IPS-20b (cell line): Measurements from ENCODE around the gene C11orf16.
"Not testable (repeated sequence)": the region's sequence is repeated elsewhere in the genome, so short reads cannot be mapped to it uniquely, and the experiment has no call there.

Experiments used
- H3K27ac ChIP-seq: one replicate; pipeline ENCODE4 v1.5.1; 2013; ENCODE audit warnings: low read length
- H3K27me3 ChIP-seq: 2 replicates; pipeline ENCODE4 v1.6.1; 2013; ENCODE audit warnings: mild to moderate bottlenecking, low read length, inconsistent platforms; ENCODE audit not compliant: insufficient read depth
- H3K36me3 ChIP-seq: 2 replicates; pipeline ENCODE4 v1.6.1; 2013; ENCODE audit warnings: low read depth, mild to moderate bottlenecking, inconsistent platforms, low read length, moderate library complexity; ENCODE audit not compliant: insufficient read depth
- H3K4me1 ChIP-seq: 2 replicates; pipeline ENCODE4 v1.6.1; 2013; ENCODE audit warnings: mild to moderate bottlenecking, control low read depth, inconsistent platforms, low read length, moderate library complexity; ENCODE audit not compliant: insufficient read depth
- H3K4me3 ChIP-seq: 2 replicates; pipeline ENCODE4 v1.5.1; 2013; ENCODE audit warnings: mild to moderate bottlenecking, low read length, inconsistent platforms
- H3K9ac ChIP-seq: 2 replicates; pipeline ENCODE4 v1.6.1; 2013; ENCODE audit warnings: low read depth, mild to moderate bottlenecking, inconsistent platforms, low read length, moderate library complexity
- H3K9me3 ChIP-seq: 2 replicates; pipeline ENCODE4 v1.6.1; 2013; ENCODE audit warnings: mild to moderate bottlenecking, low read depth, low read length, inconsistent platforms; ENCODE audit not compliant: insufficient read depth

Gene C11orf16

DNA sequence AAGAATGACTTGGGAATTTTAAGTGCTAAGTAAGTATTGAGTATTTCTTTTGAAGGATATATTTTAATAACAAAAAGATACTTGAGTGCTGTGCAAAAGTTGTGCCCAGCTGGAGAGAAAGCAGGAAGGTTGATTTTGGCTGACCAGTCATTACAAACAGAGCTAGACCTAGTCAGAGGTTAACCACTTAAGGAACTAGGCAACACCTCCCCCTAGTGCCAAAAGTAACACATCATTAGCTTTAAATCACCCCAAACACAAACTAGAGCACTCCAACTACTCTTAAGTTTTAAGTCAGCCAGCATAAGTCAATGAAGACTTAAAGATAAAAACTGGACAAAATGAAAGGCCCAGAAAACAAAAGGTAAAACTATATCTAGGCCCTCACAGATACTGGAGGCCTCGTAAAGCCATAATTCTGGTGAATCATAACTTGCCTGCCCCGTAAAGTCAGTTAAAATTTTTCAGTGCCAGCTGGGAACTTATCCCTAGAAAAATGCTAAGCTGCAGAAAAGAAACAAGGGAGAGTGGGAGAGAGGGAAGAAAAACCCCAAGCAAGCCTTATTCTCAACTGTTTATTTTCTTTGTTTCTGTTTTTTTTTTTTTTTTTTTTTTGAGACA is 26.9 kb upstream of the C11orf16 start:
- no peaks in the 10 kb centered on the region for H3K27me3 ChIP-seq
- peaks cover 6% of the 10 kb centered on the region for H3K4me1 ChIP-seq
- H3K9me3 ChIP-seq, result no peaks in the 10 kb centered on the region; the same call in 1 of the 2 replicates
- H3K27ac ChIP-seq, result no peak overlapping the region
- no peak overlapping the region for H3K4me3 ChIP-seq
- H3K9ac ChIP-seq, result no peak overlapping the region
- peaks cover 9% of the 10 kb centered on the region; the same call in 1 of the 2 replicates for H3K36me3 ChIP-seq

DNA sequence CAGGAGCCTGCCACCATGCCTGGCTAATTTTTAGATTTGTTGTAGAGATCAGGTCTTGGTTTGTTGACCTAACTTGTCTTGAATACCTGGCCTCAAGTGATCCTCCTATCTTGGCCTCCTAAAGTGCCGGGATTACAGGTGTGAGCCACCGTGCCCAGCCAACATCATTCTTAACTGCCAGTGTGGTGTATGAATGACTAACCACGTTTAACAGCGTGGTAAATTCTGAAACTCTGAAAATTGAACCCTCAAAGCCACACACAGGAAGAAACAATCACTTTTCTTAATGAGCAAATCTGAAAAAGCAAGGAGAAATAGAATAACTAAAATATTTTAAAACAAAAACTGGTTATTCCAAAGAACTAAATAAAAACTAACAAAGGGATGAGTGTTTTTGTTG is 24.1 kb upstream of the C11orf16 start:
- no peak overlapping the region for H3K27ac ChIP-seq
- peaks cover 14% of the 10 kb centered on the region; the same call in 1 of the 2 replicates for H3K36me3 ChIP-seq
- H3K9me3 ChIP-seq, result no peaks in the 10 kb centered on the region; the same call in 1 of the 2 replicates
- no peak overlapping the region for H3K9ac ChIP-seq
- H3K27me3 ChIP-seq, result no peaks in the 10 kb centered on the region
- no peaks in the 10 kb centered on the region; the same call in 1 of the 2 replicates for H3K4me1 ChIP-seq
- no peak overlapping the region for H3K4me3 ChIP-seq

DNA sequence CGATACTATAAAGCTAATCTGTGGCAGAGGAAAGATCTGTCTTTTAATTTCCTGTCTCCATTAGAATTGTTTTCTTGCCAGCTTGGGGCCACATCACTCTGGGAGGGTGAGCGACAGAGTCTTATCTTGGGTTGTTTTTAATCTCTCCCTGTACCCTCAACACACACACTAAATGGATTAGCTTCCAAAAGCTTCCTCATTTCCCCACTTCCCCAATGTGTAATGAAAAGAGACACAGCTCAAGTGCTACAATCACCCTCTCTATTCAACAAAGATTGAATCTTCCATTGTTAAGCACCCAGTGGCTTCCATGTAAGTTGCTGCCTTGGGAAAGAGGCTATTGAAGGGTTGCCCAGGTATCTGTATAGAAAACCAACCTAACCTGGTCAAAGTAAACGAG is 16.1 kb upstream of the C11orf16 start:
- Histone ChIP-seq H3K9me3 (no peaks in the 10 kb centered on the region), H3K27ac (no peak overlapping the region), H3K4me1 (no peaks in the 10 kb centered on the region), H3K9ac (no peak overlapping the region), H3K36me3 (peaks cover 11% of the 10 kb centered on the region; the same call in 1 of the 2 replicates), H3K4me3 (no peak overlapping the region), H3K27me3 (no peaks in the 10 kb centered on the region)

DNA sequence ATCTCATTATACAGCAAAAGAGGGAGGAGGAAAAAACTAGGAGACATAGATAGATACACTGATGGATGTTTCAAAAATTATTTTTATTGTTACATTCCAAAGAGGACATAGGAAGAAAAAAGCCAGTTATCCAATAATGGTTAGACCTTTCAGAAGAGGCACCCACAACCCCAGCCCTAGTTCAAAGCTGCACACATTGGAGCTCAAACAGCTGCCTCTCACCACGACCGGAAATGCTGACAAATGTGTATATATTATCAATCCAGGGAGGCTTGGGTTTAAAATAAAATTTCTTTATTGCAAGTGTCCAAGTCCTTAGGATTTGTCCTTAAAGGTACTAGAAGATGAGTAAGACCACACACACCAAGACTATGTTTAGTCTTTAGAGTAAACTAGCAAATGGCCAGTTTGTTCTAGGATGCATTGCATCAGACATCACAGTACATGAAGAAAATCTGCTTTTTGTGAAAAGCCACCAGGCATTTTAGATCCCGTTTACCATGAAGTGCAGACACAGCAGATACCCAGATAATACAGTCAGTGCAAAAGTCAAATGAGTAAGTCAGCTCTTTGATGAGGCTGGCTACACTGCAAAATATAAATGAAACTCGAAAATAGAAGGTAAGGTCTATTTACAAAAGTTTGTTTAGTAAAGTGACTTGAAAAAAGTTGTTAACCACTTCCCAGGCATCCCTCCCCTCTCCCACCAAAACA is 14.6 kb upstream of the C11orf16 start:
- H3K9ac ChIP-seq, result no peak overlapping the region
- no peaks in the 10 kb centered on the region for H3K27me3 ChIP-seq
- H3K4me3 ChIP-seq, result no peak overlapping the region
- H3K4me1 ChIP-seq, result no peaks in the 10 kb centered on the region
- no peak overlapping the region for H3K27ac ChIP-seq
- no peaks in the 10 kb centered on the region for H3K9me3 ChIP-seq
- peaks cover 11% of the 10 kb centered on the region; the same call in 1 of the 2 replicates for H3K36me3 ChIP-seq

DNA sequence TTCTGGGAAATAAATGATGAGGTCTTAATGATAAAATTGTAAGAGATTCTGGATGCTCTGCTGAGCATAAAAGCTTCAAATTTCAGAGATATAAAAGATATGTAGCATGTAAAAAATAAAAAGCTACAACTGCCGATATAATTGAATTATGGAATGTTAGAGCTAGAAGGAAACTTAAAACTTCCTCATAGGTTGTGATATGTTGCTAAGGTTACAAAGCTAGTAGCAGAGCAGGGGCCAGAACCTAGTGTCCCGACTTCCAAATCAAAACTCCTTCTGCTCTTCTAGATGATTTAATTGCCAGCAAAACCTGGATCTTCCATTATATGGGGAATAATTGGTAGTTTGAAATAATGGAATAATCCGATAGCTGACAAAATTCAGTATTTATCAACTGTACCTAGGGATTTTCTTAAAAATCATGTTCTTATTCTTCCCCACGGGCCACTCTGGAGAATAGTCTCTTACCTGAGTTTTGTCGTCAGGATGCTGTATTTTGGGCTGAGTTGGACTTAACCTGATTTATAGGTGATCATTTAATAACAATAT is 9.8 kb upstream of the C11orf16 start, which contains the start of gene ASCL3:
ASCL3 (minus strand) TSS at position 499 of the 549 bp plus-strand sequence. CDS start 4,855 bp downstream, outside the sequence.
- no peak within 1 kb of the TSS for H3K4me3 ChIP-seq
- H3K36me3 ChIP-seq, result no peaks in the 10 kb centered on the region
- H3K4me1 ChIP-seq, result no peaks in the 10 kb centered on the region
- H3K27ac ChIP-seq, result no peak within 1 kb of the TSS
- no peaks in the 10 kb centered on the region for H3K27me3 ChIP-seq
- H3K9ac ChIP-seq, result no peak within 1 kb of the TSS
- no peaks in the 10 kb centered on the region for H3K9me3 ChIP-seq

DNA sequence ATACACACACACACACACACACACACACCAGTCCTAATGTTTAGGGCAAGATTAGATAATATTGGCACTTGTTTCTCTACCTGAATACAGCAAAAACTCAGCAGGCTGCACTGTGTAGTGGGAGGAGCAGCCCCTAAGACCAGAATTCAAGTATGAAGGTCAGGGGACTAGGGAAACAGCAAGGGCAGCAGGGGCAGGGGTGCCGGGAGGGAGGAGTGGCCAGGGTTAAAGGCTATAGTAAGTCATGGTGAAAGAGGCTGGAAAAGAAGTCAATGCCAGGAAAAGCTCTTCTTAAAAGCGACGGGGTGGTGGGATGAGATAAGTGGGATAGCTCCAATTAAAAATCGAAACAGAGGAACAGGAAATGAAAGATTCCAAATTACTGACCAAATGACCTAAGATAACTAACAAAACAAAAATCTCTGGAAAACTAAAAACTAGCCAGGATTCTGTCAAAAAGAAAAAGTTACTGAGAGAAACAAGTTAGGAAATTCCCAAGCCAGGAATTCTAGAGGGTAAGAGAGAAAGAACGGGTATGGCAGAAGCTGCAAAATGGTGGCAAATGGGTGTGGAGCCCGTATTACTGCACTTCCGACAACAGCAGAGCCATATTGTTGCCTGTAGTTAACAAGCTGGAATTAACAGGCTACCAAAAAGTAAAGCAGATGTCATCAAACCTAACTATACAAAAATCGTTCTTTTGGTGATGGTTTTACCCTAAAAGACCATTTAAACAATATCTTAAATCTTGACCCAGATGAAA is 8.8 kb upstream of the C11orf16 start:
- H3K9ac ChIP-seq, result no peak overlapping the region
- H3K36me3 ChIP-seq, result no peaks in the 10 kb centered on the region
- H3K9me3 ChIP-seq, result no peaks in the 10 kb centered on the region
- no peak overlapping the region for H3K4me3 ChIP-seq
- H3K27ac ChIP-seq, result no peak overlapping the region
- H3K27me3 ChIP-seq, result no peaks in the 10 kb centered on the region
- no peaks in the 10 kb centered on the region for H3K4me1 ChIP-seq

DNA sequence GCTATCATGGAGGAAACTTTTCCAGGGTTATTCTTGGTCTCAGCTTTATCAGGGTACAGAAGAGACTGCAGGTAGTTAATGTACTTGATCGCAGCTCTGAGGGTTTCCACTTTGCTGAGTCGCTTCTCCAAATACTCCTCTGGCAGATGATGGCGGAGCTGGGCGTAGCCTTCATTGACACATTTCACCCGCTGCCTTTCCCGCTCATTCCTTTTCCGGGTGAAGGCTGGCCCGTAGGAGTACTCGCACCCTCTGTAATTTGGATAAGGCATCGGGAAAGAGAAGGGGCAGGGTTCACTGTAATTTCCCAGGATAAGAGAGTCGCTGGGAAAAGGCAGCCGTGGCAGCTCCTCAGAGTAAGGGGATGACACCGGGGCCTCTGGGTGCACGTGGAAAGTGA is 4.9 kb upstream of the C11orf16 start:
- Histone ChIP-seq H3K4me3 (no peak overlapping the region), H3K36me3 (no peaks in the 10 kb centered on the region), H3K4me1 (peaks cover 5% of the 10 kb centered on the region), H3K9me3 (no peaks in the 10 kb centered on the region), H3K9ac (no peak overlapping the region), H3K27me3 (no peaks in the 10 kb centered on the region), H3K27ac (no peak overlapping the region)

DNA sequence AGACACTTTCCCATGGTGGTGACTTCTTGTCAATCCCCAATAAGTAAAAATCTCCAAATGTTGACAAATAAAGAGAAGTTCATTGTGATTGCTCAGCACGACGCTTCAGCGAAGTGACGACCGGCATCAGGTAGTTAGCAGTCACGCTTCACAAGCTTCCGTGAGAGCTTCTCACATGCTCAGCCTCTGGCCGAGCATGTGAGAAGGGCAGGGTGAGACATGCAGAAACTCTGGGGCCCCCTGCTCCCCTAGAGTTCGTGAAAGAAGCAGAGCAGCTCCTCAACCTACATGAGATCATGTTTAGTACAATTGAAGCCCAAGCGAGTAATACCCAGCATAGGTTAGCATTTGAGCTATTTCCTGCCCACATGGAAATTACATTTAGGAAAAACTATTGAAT is 4.4 kb upstream of the C11orf16 start:
- Histone ChIP-seq H3K36me3 (no peaks in the 10 kb centered on the region), H3K27ac (no peak overlapping the region), H3K9me3 (no peaks in the 10 kb centered on the region), H3K4me1 (peaks cover 9% of the 10 kb centered on the region), H3K4me3 (no peak overlapping the region), H3K27me3 (no peaks in the 10 kb centered on the region), H3K9ac (no peak overlapping the region)

DNA sequence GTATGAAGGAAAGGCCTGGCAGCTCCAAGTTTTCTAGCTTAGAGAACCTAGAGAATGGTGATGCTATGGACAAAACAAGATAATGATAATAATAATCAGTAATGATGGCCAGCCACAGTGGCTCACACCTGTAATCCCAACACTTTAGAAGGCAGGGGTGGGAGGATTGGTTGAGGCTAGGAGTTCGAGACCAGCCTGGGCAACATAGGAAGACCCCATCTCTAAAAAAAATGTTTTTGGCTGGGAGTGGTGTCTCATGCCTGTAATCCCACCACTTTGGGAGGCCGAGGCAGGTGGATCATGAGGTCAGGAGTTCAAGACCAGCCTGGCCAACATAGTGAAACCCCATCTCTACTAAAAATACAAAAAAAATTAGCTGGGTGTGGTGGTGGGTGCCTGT is 3.0 kb upstream of the C11orf16 start:
- not testable (repeated sequence) for H3K9ac ChIP-seq, H3K27me3 ChIP-seq, H3K4me1 ChIP-seq, H3K9me3 ChIP-seq, H3K36me3 ChIP-seq, H3K4me3 ChIP-seq, H3K27ac ChIP-seq

DNA sequence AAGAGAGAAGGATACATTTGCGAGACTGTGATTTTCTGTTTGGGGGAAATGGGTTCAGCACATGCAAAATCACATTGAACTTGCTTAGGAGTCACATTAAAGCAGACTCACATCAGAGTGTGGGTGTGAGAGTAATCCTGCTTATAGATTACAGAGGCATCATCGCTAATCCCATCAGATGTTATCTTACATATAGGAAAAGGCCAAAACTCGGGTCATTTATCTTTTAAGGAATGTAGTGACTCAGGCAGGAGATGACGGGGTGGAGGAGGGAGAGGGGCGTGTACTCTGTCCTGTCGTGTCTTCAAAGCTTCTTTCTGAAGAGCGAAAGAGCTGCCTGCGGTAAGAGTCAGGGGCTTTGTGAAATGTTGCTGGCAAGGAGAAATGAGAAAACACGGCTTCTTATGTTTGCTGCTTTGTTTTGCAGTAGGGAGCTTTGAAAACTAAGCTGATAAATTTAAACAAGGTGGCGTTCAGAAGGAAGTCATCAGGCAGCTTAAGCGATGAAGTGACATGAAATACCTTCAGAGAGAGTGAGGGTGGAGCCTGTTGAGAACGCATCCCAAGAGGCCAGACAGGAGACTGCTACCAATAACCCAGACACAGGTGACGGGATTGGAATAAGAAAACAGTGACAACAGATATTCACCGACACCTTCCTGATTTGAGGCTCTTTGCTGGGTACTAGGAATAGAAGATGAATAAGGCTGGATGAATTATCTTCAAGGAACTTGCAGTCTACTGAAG is 2.2 kb upstream of the C11orf16 start:
- Histone ChIP-seq H3K27ac (no peak overlapping the region), H3K4me3 (no peak overlapping the region), H3K4me1 (peaks cover 9% of the 10 kb centered on the region), H3K9ac (no peak overlapping the region), H3K9me3 (no peaks in the 10 kb centered on the region), H3K27me3 (no peaks in the 10 kb centered on the region), H3K36me3 (no peaks in the 10 kb centered on the region)

DNA sequence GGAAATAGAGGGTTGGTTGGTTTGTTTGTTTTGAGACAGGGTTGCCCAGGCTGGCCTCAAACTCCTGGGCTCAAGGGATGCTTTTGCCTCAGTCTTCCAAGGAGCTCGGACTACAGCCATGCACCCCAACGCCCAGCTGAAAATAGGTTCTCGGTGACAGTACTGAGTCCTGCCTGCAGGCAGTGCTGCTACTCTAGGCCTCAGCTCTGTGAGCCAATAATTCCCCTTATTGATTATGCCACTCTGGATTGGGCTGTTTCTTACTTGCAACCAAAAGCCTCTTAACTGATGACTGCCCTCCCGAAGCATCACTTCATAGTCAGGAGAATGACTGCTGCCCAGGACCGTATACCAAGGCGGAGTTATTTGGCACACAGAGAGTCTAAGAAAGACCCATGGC is 1.2 kb upstream of the C11orf16 start:
- H3K4me3 ChIP-seq, result no peak overlapping the region
- no peak overlapping the region for H3K9ac ChIP-seq
- no peaks in the 10 kb centered on the region for H3K27me3 ChIP-seq
- H3K9me3 ChIP-seq, result no peaks in the 10 kb centered on the region
- H3K36me3 ChIP-seq, result no peaks in the 10 kb centered on the region
- no peak overlapping the region for H3K27ac ChIP-seq
- peaks cover 9% of the 10 kb centered on the region for H3K4me1 ChIP-seq
